ENCODE measurements around the gene C1QTNF4. TPM values are rescaled to one million over a fixed set of nuclear protein-coding genes. Genes with fewer than 3 reads are reported as not detected.

Gene C1QTNF4
- total and polyA plus RNA-seq, 10 donors = 0.41 to 2.5 (median 1.3) TPM

GRCh38 chr11:47587039-47587716, 7.0 kb downstream of the C1QTNF4 start:
- Histone ChIP-seq H3K27ac (no peak overlapping the region), H3K9me3 (no peaks in the 10 kb centered on the region), H3K4me1 (peaks cover 0 to 23% (median 5%) of the 10 kb centered on the region in 6 donors), H3K36me3 (peaks cover 4 to 44% (median 31%) of the 10 kb centered on the region in 6 donors), H3K27me3 (replicated peaks in 1 of 7) (peaks cover 0 to 16% (median 0%) of the 10 kb centered on the region in 7 donors), H3K4me3 (no peak overlapping the region)
- peak; percentile 4 for DNase-seq
- TF ChIP-seq POLR2A (IDR thresholded peaks at IDR 0.05) (no peak), POLR2AphosphoS5 (IDR thresholded peaks at IDR 0.05) (no peak), CTCF (IDR thresholded peaks at IDR 0.05 in 8 of 11, conservative IDR thresholded peaks at IDR 0.05 in 3 of 11) (no peak)
- intact Hi-C loops (cut with DNase I; ENCODE audit: low total_unique reads) = no loop called here
- WGBS, 5 donors = 54 to 79% (median 59%) methylated on average over 6 of the region's 6 CpGs

- no peaks in the 10 kb centered on the region for H3K9me3 ChIP-seq
- H3K27ac ChIP-seq = no peak within 1 kb of the TSS
- H3K27me3 ChIP-seq (replicated peaks in 1 of 7) = peaks cover 0 to 16% (median 0%) of the 10 kb centered on the region in 7 donors
- 82 to 88% (median 86%) methylated on average over 10 to 12 of the region's 12 CpGs for WGBS, 5 donors
- intact Hi-C loops (cut with DNase I; ENCODE audit: low total_unique reads) = no loop called here
- no peak for TF ChIP-seq POLR2A (IDR thresholded peaks at IDR 0.05)
- no peak for TF ChIP-seq POLR2AphosphoS5 (IDR thresholded peaks at IDR 0.05)
- TF ChIP-seq CTCF (IDR thresholded peaks at IDR 0.05 in 8 of 11, conservative IDR thresholded peaks at IDR 0.05 in 3 of 11) = no peak
- no peak within 1 kb of the TSS for H3K4me3 ChIP-seq
- DNase-seq = peak; percentile 61
- peaks cover 0 to 14% (median 0%) of the 10 kb centered on the region in 6 donors for H3K4me1 ChIP-seq
- peaks cover 7 to 53% (median 40%) of the 10 kb centered on the region in 6 donors for H3K36me3 ChIP-seq
Measured at GRCh38 chr11:47586098-47586855, 7.9 kb downstream of the C1QTNF4 start, which contains the start of gene FAM180B. TSS of gene FAM180B (plus strand) at chr11:47586678. CDS start at chr11:47586769, 91 bp downstream.

GRCh38 chr11:47583844-47584243, 10.4 kb downstream of the C1QTNF4 start:
- Histone ChIP-seq H3K9me3 (no peaks in the 10 kb centered on the region), H3K36me3 (peaks cover 7 to 65% (median 48%) of the 10 kb centered on the region in 6 donors)
- intact Hi-C loops (cut with DNase I; ENCODE audit: low total_unique reads) = no loop called here

More at GRCh38 chr11:47583844-47584243, 10.4 kb downstream of the C1QTNF4 start:
- Histone ChIP-seq H3K4me3 (no peak overlapping the region), H3K4me1 (peaks cover 6 to 33% (median 18%) of the 10 kb centered on the region in 6 donors), H3K27ac (no peak overlapping the region), H3K27me3 (replicated peaks in 1 of 7) (no peaks in the 10 kb centered on the region)
- WGBS, 5 donors = 91 to 98% (median 94%) methylated on average over 5 of the region's 5 CpGs
- DNase-seq = peak; percentile 5
- no peak for TF ChIP-seq CTCF (IDR thresholded peaks at IDR 0.05 in 8 of 11, conservative IDR thresholded peaks at IDR 0.05 in 3 of 11)
- TF ChIP-seq POLR2A (IDR thresholded peaks at IDR 0.05) = no peak
- TF ChIP-seq POLR2AphosphoS5 (IDR thresholded peaks at IDR 0.05) = no peak
